Suppressor macrophage (primary cell): ENCODE data around the gene PON1.

Experiments used
- DNase-seq, 4 experiments: peaks; one replicate each; pipeline ENCODE4 v3.0.0-alpha.2; 2020 to 2022

The PON1 gene

DNA sequence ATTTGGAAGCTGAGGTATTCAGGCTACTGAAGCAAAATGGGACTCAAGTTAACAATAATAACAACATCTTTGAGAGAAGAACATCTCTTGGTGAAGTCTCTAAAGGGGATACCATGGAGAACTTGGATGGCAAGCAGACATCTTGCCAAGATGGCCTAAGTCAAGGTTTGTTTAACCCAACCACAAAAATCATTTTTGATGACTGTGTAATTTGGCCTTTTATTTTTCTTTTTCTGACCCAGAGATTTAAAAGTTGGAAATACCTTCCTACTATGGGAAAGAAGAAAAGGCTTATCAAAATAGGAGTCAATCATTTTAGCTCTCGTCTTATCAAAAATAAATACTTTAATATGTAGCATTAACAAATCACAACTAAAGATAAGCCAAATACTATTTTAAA, 72.4 kb downstream of the PON1 start:
- no peak for DNase-seq

DNA sequence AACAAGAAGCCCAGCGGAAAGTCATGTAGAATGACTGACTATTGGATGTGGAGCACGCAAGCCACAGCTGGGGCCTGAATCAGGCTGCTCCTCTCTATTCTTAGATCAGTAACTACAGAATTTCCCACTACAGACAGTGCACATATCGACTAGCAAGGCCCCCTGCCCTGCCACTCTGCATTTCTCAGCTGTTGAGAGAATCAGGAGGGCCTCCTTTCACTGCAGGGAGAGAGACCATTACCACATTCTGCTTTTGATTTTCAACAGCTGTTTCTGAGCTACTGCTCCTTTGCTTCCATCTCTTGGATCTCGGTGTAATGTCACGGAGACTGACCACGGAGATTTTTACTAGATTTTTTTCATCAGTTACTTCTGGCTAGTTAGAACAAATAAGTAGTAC, 73.8 kb downstream of the PON1 start:
- DNase-seq: no peak
